NCI-H1930 (cell line): Measurements from ENCODE around the gene GP1BB.
"Not testable (repeated sequence)": the region's sequence is repeated elsewhere in the genome, so short reads cannot be mapped to it uniquely, and the experiment has no call there.

Experiments
- DNase-seq, 2 experiments: peaks; one replicate each; lab custom pipeline; 2025; lab: John Stamatoyannopoulos, UW

Gene GP1BB

GRCh38 chr22:19693981-19694670, 29.2 kb upstream of the GP1BB start:
- DNase-seq: no peak

GRCh38 chr22:19694696-19695095, 28.6 kb upstream of the GP1BB start:
- DNase-seq: no peak

GRCh38 chr22:19696504-19697276, 26.6 kb upstream of the GP1BB start:
- no peak for DNase-seq

GRCh38 chr22:19697871-19698270, 25.5 kb upstream of the GP1BB start:
- DNase-seq: not testable (repeated sequence)

GRCh38 chr22:19700790-19701419, 22.4 kb upstream of the GP1BB start:
- no peak for DNase-seq

- DNase-seq: no peak
Measured at GRCh38 chr22:19701420-19702145, 21.8 kb upstream of the GP1BB start.

GRCh38 chr22:19703869-19704268, 19.5 kb upstream of the GP1BB start:
- DNase-seq: no peak

GRCh38 chr22:19704355-19705015, 18.9 kb upstream of the GP1BB start:
- no peak for DNase-seq

- no peak for DNase-seq
Measured at GRCh38 chr22:19705181-19705934, 18.0 kb upstream of the GP1BB start.

- DNase-seq: no peak
Measured at GRCh38 chr22:19706661-19707151, 16.6 kb upstream of the GP1BB start.

GRCh38 chr22:19707347-19708290, 15.7 kb upstream of the GP1BB start:
- no peak for DNase-seq

- DNase-seq: no peak
Measured at GRCh38 chr22:19708321-19709011, 14.9 kb upstream of the GP1BB start.

GRCh38 chr22:19709063-19709769, 14.1 kb upstream of the GP1BB start:
- DNase-seq: no peak

GRCh38 chr22:19710020-19710768, 13.1 kb upstream of the GP1BB start:
- no peak for DNase-seq

GRCh38 chr22:19710769-19711106, 12.6 kb upstream of the GP1BB start:
- no peak for DNase-seq

GRCh38 chr22:19713245-19713644, 10.1 kb upstream of the GP1BB start:
- no peak for DNase-seq

GRCh38 chr22:19713650-19714311, 9.6 kb upstream of the GP1BB start:
- no peak for DNase-seq
